H9 (cell line): ENCODE data around the gene MMP10. TPM values are rescaled to one million over a fixed set of nuclear protein-coding genes. Genes with fewer than 3 reads are reported as not detected.

Experiments used
- DNase-seq: peaks from one replicate; pipeline ENCODE4 v3.0.0-alpha.2; 2017
- H2AFZ ChIP-seq: one replicate; pipeline ENCODE4 v1.6.1; 2013; ENCODE audit warnings: mild to moderate bottlenecking, low read length, control low read depth, moderate library complexity
- H2AK5ac ChIP-seq: 2 replicates; pipeline ENCODE4 v1.6.1; 2013; ENCODE audit warnings: low read length, control low read depth, mixed read lengths; ENCODE audit not compliant: insufficient read length
- H2BK120ac ChIP-seq: one replicate; pipeline ENCODE4 v1.6.1; 2013; ENCODE audit warnings: low read depth, mild to moderate bottlenecking, low read length, control low read depth, inconsistent platforms; ENCODE audit not compliant: poor library complexity, severe bottlenecking
- H2BK12ac ChIP-seq: 2 replicates; pipeline ENCODE4 v1.6.1; 2013; ENCODE audit warnings: low read length, control low read depth, mixed read lengths, low read depth; ENCODE audit not compliant: insufficient read length
- H2BK15ac ChIP-seq: 2 replicates; pipeline ENCODE4 v1.6.1; 2013; ENCODE audit warnings: low read depth, low read length, control low read depth
- H2BK20ac ChIP-seq: one replicate; pipeline ENCODE4 v1.6.1; 2013; ENCODE audit warnings: low read depth, mild to moderate bottlenecking, low read length, control low read depth, inconsistent platforms; ENCODE audit not compliant: poor library complexity, severe bottlenecking
- H2BK5ac ChIP-seq: 2 replicates; pipeline ENCODE4 v1.6.1; 2013; ENCODE audit warnings: low read length, control low read depth, mixed read lengths; ENCODE audit not compliant: insufficient read length
- H3K14ac ChIP-seq: 2 replicates; pipeline ENCODE4 v1.6.1; 2013; ENCODE audit warnings: low read length, control low read depth; ENCODE audit not compliant: insufficient read depth
- H3K18ac ChIP-seq: 2 replicates; pipeline ENCODE4 v1.6.1; 2013; ENCODE audit warnings: low read depth, mild to moderate bottlenecking, mixed read lengths, low read length, control low read depth; ENCODE audit not compliant: insufficient read length
- H3K23ac ChIP-seq: 2 replicates; pipeline ENCODE4 v1.6.1; 2013; ENCODE audit warnings: low read length, control low read depth, mixed read lengths, low read depth; ENCODE audit not compliant: insufficient read length
- H3K23me2 ChIP-seq: 2 replicates; pipeline ENCODE4 v1.6.1; 2013; ENCODE audit warnings: low read depth, mild to moderate bottlenecking, mixed read lengths, low read length, control low read depth; ENCODE audit not compliant: insufficient read length, poor library complexity, severe bottlenecking
- H3K27ac ChIP-seq: 2 replicates; pipeline ENCODE4 v1.5.1; 2013; ENCODE audit warnings: low read length, control low read depth, mixed read lengths, low read depth; ENCODE audit not compliant: insufficient read length
- H3K27me3 ChIP-seq: 2 replicates; pipeline ENCODE4 v1.6.1; 2013; ENCODE audit warnings: low read length, control low read depth, inconsistent platforms; ENCODE audit not compliant: insufficient read depth
- H3K4ac ChIP-seq: 2 replicates; pipeline ENCODE4 v1.6.1; 2013; ENCODE audit warnings: low read depth, mild to moderate bottlenecking, control low read depth, inconsistent platforms, low read length, moderate library complexity
- H3K4me1 ChIP-seq: 2 replicates; pipeline ENCODE4 v1.6.1; 2013; ENCODE audit warnings: low read length, control low read depth, inconsistent platforms; ENCODE audit not compliant: insufficient read depth
- H3K4me2 ChIP-seq: 2 replicates; pipeline ENCODE4 v1.6.1; 2013; ENCODE audit warnings: low read length, control low read depth, mixed read lengths; ENCODE audit not compliant: insufficient read length, insufficient read depth
- H3K56ac ChIP-seq: 2 replicates; pipeline ENCODE4 v1.6.1; 2013; ENCODE audit warnings: low read depth, mild to moderate bottlenecking, mixed read lengths, low read length, control low read depth; ENCODE audit not compliant: insufficient read length
- H3K79me1 ChIP-seq: 2 replicates; pipeline ENCODE4 v1.6.1; 2013; ENCODE audit warnings: low read depth, mild to moderate bottlenecking, moderate library complexity, low read length, control low read depth, inconsistent platforms; ENCODE audit not compliant: insufficient read depth, poor library complexity, severe bottlenecking
- H3K79me2 ChIP-seq: 2 replicates; pipeline ENCODE4 v1.6.1; 2013; ENCODE audit warnings: low read length, control low read depth, inconsistent platforms; ENCODE audit not compliant: insufficient read depth
- H3K9ac ChIP-seq: 2 replicates; pipeline ENCODE4 v1.6.1; 2013; ENCODE audit warnings: low read length, control low read depth, mixed read lengths; ENCODE audit not compliant: insufficient read length; ENCODE audit errors: extremely low read depth
- H3K9me3 ChIP-seq: one replicate; pipeline ENCODE4 v1.6.1; 2013; ENCODE audit warnings: low read depth, low read length, inconsistent platforms; ENCODE audit not compliant: control insufficient read depth
- H3T11ph ChIP-seq: one replicate; pipeline ENCODE4 v1.6.1; 2013; ENCODE audit warnings: mild to moderate bottlenecking, low read length, control low read depth, inconsistent platforms
- H4K20me1 ChIP-seq: one replicate; pipeline ENCODE4 v1.6.1; 2013; ENCODE audit not compliant: control insufficient read depth, insufficient read length, insufficient read depth
- H4K5ac ChIP-seq: 2 replicates; pipeline ENCODE4 v1.6.1; 2013; ENCODE audit warnings: low read depth, mild to moderate bottlenecking, mixed read lengths, low read length, control low read depth; ENCODE audit not compliant: insufficient read length
- H4K8ac ChIP-seq: replicated peaks from 2 replicates; pipeline ENCODE4 v1.6.1; 2013; ENCODE audit warnings: low read length, control low read depth, mixed read lengths, low read depth; ENCODE audit not compliant: insufficient read length
- H4K91ac ChIP-seq: 2 replicates; pipeline ENCODE4 v1.6.1; 2013; ENCODE audit warnings: low read depth, mild to moderate bottlenecking, moderate library complexity, mixed read lengths, low read length, control low read depth; ENCODE audit not compliant: insufficient read length
- H3K27ac Mint-ChIP-seq, 3 experiments: 2 replicates in 2 of 3; 3 replicates in 1 of 3; pipeline ENCODE4 v1.8.0; 2020 to 2021; ENCODE audit warnings: mixed read lengths in 3 of 3, mild to moderate bottlenecking in 1 of 3, moderate library complexity in 1 of 3
- H3K27me3 Mint-ChIP-seq: 2 replicates; pipeline ENCODE4 v1.8.0; 2021; ENCODE audit warnings: low read depth, mild to moderate bottlenecking, moderate library complexity, mixed read lengths
- H3K36me3 Mint-ChIP-seq, 3 experiments: 2 replicates in 2 of 3; 3 replicates in 1 of 3; pipeline ENCODE4 v1.8.0; 2020 to 2021; ENCODE audit warnings: low read depth in 3 of 3, mixed read lengths in 3 of 3; ENCODE audit not compliant: insufficient read depth in 1 of 3
- H3K4me1 Mint-ChIP-seq, 2 experiments: 2 replicates each; pipeline ENCODE4 v1.8.0; 2020; ENCODE audit warnings: mixed read lengths in 2 of 2
- H3K4me3 Mint-ChIP-seq, 2 experiments: 2 replicates in 1 of 2; 3 replicates in 1 of 2; pipeline ENCODE4 v1.8.0; 2020 to 2021; ENCODE audit warnings: mild to moderate bottlenecking in 2 of 2, mixed read lengths in 2 of 2, moderate library complexity in 1 of 2
- H3K9me3 Mint-ChIP-seq, 2 experiments: 2 replicates in 1 of 2; 3 replicates in 1 of 2; pipeline ENCODE4 v1.8.0; 2020; ENCODE audit warnings: mild to moderate bottlenecking in 2 of 2, mixed read lengths in 2 of 2, moderate library complexity in 1 of 2
- WGBS: extraction: QIAGEN DNeasy Blood & Tissue Kit; methylation state at CpG from one replicate; pipeline ENCODE4 v1.1.7; 2013; ENCODE audit warnings: missing lambda C conversion rate, low lambda C conversion rate, mixed read lengths; ENCODE audit not compliant: insufficient read length; ENCODE audit errors: extremely low coverage; 5-methylcytosine and 5-hydroxymethylcytosine counted together
- total RNA-seq: library from RNA; stranded (reverse); gene quantifications from 2 replicates; pipeline ENCODE4 v1.2.1, GENCODE V29; 2021
- TF ChIP-seq, protein P1 (sequence below): fragments of 200-600 bp; sonication (generic); conservative IDR thresholded peaks from 3 replicates; pipeline ENCODE4 v1.8.0; 2021; ENCODE audit warnings: antibody characterized with exemption, mild to moderate bottlenecking

Gene MMP10
- total RNA-seq, 1 experiment from 2014 or later = not detected

DNA sequence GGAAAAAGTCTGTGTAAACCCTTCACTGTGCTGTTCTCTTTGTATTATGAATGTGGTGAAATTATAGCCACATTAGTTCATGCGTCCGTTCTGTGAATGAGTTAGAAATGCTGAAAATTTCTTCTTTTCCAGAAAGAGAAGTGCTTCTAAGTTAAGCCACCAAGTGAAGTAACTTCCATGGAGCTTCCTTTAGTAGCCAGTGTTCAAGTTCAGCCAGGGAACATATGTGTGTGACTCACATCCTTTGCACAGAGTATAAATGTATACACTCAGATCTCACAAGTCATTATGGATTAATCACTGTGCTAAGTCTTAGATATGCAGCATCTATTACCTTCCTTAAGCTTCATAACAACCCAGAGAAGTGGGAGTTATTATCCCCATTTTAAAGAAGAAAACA is 52.5 kb downstream of the MMP10 start:
- no peak overlapping the region for H4K5ac ChIP-seq
- H2BK5ac ChIP-seq = no peak overlapping the region
- H3K23me2 ChIP-seq = no peaks in the 10 kb centered on the region
- no peak for DNase-seq
- no peak overlapping the region for H3K9ac ChIP-seq
- no peak overlapping the region for H3T11ph ChIP-seq
- H3K27me3 ChIP-seq = no peaks in the 10 kb centered on the region
- no peak overlapping the region for H3K18ac ChIP-seq
- no peaks in the 10 kb centered on the region; a peak in 1 of 7 replicates for H3K36me3 Mint-ChIP-seq
- H2BK15ac ChIP-seq = no peak overlapping the region
- no peak overlapping the region for H3K27ac ChIP-seq
- H3K4ac ChIP-seq = no peak overlapping the region
- H2BK12ac ChIP-seq = no peak overlapping the region
- no peak overlapping the region for H3K27ac Mint-ChIP-seq
- no peak overlapping the region for H2BK120ac ChIP-seq
- H3K23ac ChIP-seq = no peak overlapping the region
- no peaks in the 10 kb centered on the region for H3K79me2 ChIP-seq
- no peak overlapping the region for H2AFZ ChIP-seq
- no peak overlapping the region for H4K91ac ChIP-seq
- no peaks in the 10 kb centered on the region for H3K27me3 Mint-ChIP-seq
- no peaks in the 10 kb centered on the region; a peak in 1 of 5 replicates for H3K9me3 Mint-ChIP-seq
- no peaks in the 10 kb centered on the region for H3K79me1 ChIP-seq
- H2BK20ac ChIP-seq = no peak overlapping the region
- H3K4me3 Mint-ChIP-seq = no peak overlapping the region
- no peak overlapping the region for H2AK5ac ChIP-seq
- no peaks in the 10 kb centered on the region for H4K20me1 ChIP-seq
- H3K4me2 ChIP-seq = no peak overlapping the region
- WGBS = no CpG with 5 or more reads among the region's 2 CpGs
- no peak overlapping the region for H3K14ac ChIP-seq
- H3K4me1 Mint-ChIP-seq = no peaks in the 10 kb centered on the region
- no peak overlapping the region for H4K8ac ChIP-seq
- H3K9me3 ChIP-seq = no peaks in the 10 kb centered on the region
- H3K4me1 ChIP-seq = no peaks in the 10 kb centered on the region
- no peak overlapping the region for H3K56ac ChIP-seq
- TF ChIP-seq, protein P1, sequence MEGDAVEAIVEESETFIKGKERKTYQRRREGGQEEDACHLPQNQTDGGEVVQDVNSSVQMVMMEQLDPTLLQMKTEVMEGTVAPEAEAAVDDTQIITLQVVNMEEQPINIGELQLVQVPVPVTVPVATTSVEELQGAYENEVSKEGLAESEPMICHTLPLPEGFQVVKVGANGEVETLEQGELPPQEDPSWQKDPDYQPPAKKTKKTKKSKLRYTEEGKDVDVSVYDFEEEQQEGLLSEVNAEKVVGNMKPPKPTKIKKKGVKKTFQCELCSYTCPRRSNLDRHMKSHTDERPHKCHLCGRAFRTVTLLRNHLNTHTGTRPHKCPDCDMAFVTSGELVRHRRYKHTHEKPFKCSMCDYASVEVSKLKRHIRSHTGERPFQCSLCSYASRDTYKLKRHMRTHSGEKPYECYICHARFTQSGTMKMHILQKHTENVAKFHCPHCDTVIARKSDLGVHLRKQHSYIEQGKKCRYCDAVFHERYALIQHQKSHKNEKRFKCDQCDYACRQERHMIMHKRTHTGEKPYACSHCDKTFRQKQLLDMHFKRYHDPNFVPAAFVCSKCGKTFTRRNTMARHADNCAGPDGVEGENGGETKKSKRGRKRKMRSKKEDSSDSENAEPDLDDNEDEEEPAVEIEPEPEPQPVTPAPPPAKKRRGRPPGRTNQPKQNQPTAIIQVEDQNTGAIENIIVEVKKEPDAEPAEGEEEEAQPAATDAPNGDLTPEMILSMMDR = no peak
